ENCODE data around the gene POP5.

DNA sequence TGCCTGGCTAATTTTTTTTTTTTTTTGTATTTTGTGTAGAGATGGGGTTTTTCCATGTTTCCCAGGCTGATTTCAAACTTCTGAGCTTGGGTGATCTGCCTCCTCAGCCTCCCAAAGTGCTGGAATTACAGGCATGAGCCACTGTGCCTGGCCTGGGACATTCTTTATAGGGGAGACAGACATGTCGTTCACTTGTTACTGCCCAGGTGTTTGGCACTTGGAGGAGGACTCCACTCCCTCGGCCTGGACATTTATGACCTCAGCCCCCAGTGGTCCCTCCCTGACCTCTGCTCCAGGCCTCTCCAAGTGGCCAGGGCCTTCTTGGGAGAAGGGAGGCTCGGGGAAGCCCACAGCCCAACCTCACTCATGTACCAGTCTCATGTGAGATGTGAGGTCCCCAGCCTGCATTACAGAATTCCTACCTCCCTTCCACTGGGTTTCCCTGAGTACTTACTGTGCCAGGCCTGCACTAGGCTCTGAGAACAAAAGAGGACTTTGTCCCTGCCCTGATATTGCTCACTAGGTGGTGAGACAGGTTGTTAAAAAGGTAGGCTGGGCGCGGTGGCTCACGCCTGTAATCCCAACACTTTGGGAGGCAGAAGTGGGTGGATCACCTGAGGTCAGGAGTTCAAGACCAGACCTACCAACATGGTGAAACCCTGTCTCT, 9.7 kb upstream of the POP5 start:
- TF ChIP-seq, protein P1, sequence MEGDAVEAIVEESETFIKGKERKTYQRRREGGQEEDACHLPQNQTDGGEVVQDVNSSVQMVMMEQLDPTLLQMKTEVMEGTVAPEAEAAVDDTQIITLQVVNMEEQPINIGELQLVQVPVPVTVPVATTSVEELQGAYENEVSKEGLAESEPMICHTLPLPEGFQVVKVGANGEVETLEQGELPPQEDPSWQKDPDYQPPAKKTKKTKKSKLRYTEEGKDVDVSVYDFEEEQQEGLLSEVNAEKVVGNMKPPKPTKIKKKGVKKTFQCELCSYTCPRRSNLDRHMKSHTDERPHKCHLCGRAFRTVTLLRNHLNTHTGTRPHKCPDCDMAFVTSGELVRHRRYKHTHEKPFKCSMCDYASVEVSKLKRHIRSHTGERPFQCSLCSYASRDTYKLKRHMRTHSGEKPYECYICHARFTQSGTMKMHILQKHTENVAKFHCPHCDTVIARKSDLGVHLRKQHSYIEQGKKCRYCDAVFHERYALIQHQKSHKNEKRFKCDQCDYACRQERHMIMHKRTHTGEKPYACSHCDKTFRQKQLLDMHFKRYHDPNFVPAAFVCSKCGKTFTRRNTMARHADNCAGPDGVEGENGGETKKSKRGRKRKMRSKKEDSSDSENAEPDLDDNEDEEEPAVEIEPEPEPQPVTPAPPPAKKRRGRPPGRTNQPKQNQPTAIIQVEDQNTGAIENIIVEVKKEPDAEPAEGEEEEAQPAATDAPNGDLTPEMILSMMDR (IDR thresholded peaks at IDR 0.05) = no peak
- TF ChIP-seq POLR2A (IDR thresholded peaks at IDR 0.05) = no peak
